GM12878 (cell line): ENCODE data around the gene AP1M1. TPM values are rescaled to one million over a fixed set of nuclear protein-coding genes. Genes with fewer than 3 reads are reported as not detected.

Source experiments
- ATAC-seq: fragments of 200-7000 bp; cut with Tn5 transposase; 3 replicates; pipeline ENCODE4 v1.9.1; 2020; ENCODE audit warnings: mild to moderate bottlenecking, moderate library complexity
- BruUV-seq: library from RNA; stranded (reverse); fragments of 400-500 nt; replicated peaks from 2 replicates; lab custom pipeline; 2021; lab: Mats Ljungman, UMichigan
- CTCF ChIA-PET: fragments of 300-600 bp; sonication (Branson Sonifier 250); formaldehyde crosslinking; extraction: SDS; loops from one replicate; lab custom pipeline; 2021; ENCODE audit warnings: inconsistent platforms; lab: Yijun Ruan, JAX
- POLR2A ChIA-PET: fragments of 350-600 bp; formaldehyde crosslinking; extraction: SDS; loops from one replicate; lab custom pipeline; 2021; ENCODE audit warnings: inconsistent platforms; lab: Charles Lee
- RAD21 ChIA-PET: fragments of 300-600 bp; sonication (Branson Sonifier 250); formaldehyde crosslinking; loops from one replicate; lab custom pipeline; 2023; ENCODE audit warnings: antibody characterized with exemption; ENCODE audit not compliant: unreplicated experiment; lab: Charles Lee
- SMC1A ChIA-PET: fragments of 300-600 bp; sonication (Branson Sonifier 250); formaldehyde crosslinking; loops from one replicate; lab custom pipeline; 2023; ENCODE audit not compliant: unreplicated experiment, uncharacterized antibody; lab: Charles Lee
- DNase-seq: peaks from one replicate; pipeline ENCODE4 v3.0.0-alpha.2; 2011; ENCODE audit warnings: low read depth, low spot score
- FAIRE-seq: peaks from 3 replicates; lab custom pipeline; 2011; peaks lifted over from hg19 to GRCh38; lab: Jason Lieb, UNC
- H2AFZ ChIP-seq: 2 replicates; pipeline ENCODE4 v1.6.0; 2011; ENCODE audit warnings: low read depth, low read length, control low read depth; ENCODE audit not compliant: control insufficient read depth
- H3K27ac ChIP-seq: 2 replicates; pipeline ENCODE4 v1.5.1; 2011; ENCODE audit warnings: control low read depth; ENCODE audit not compliant: control insufficient read depth, insufficient read depth
- H3K27me3 ChIP-seq, 2 experiments: replicated peaks in 1 of 2; 2 replicates each; pipeline versions ENCODE4 v1.6.0 to v1.6.1; 2011; ENCODE audit warnings: low read length in 1 of 2; ENCODE audit not compliant: control insufficient read depth in 2 of 2, insufficient read depth in 2 of 2
- H3K36me3 ChIP-seq, 2 experiments: 2 replicates each; pipeline ENCODE4 v1.5.1; 2011; ENCODE audit warnings: low read length in 1 of 2; ENCODE audit not compliant: control insufficient read depth in 2 of 2, insufficient read depth in 2 of 2
- H3K4me1 ChIP-seq: 2 replicates; pipeline ENCODE4 v1.6.1; 2011; ENCODE audit warnings: mild to moderate bottlenecking, low read length, moderate library complexity, mixed read lengths; ENCODE audit not compliant: control insufficient read depth, insufficient read depth
- H3K4me2 ChIP-seq: 2 replicates; pipeline ENCODE4 v1.6.0; 2011; ENCODE audit warnings: control low read depth; ENCODE audit not compliant: control insufficient read depth, insufficient read depth
- H3K4me3 ChIP-seq: fragments of 200-600 bp; sonication (generic); 2 replicates; pipeline ENCODE4 v1.5.1; 2016
- H3K79me2 ChIP-seq: 2 replicates; pipeline ENCODE4 v1.6.0; 2011; ENCODE audit warnings: low read length; ENCODE audit not compliant: control insufficient read depth, insufficient read depth
- H3K9ac ChIP-seq: 2 replicates; pipeline ENCODE4 v1.8.0; 2011; ENCODE audit warnings: low read length, control low read depth, mixed read lengths; ENCODE audit not compliant: control insufficient read depth, insufficient read depth
- H3K9me3 ChIP-seq: replicated peaks from 3 replicates; pipeline ENCODE4 v1.5.1; 2011; ENCODE audit warnings: mild to moderate bottlenecking, low read length; ENCODE audit not compliant: control insufficient read depth, insufficient read depth
- H4K20me1 ChIP-seq: 2 replicates; pipeline ENCODE4 v1.6.0; 2011; ENCODE audit not compliant: control insufficient read depth, insufficient read depth
- BCL11A ChIP-seq: IDR thresholded peaks from 2 replicates; pipeline ENCODE4 v1.6.1; 2011; ENCODE audit warnings: low read depth, low read length
- CHD2 ChIP-seq: IDR thresholded peaks from 2 replicates; pipeline ENCODE4 v1.6.1; 2011; ENCODE audit warnings: low read depth, low read length, improper control_type of control experiment, borderline replicate concordance
- HDAC6 ChIP-seq: fragments of 200-600 bp; sonication (generic); IDR thresholded peaks from one replicate; pipeline ENCODE4 v1.8.0; 2017; ENCODE audit warnings: antibody characterized with exemption; ENCODE audit not compliant: unreplicated experiment
- PKNOX1 ChIP-seq: fragments of 450-650 bp; IDR thresholded peaks from 2 replicates; pipeline ENCODE4 v1.6.1; 2016; ENCODE audit warnings: mild to moderate bottlenecking
- POLR2AphosphoS5 ChIP-seq: IDR thresholded peaks from 2 replicates; pipeline ENCODE4 v1.6.1; 2011; ENCODE audit warnings: mild to moderate bottlenecking, low read length, inconsistent platforms
- RUNX3 ChIP-seq: IDR thresholded peaks from 2 replicates; pipeline ENCODE4 v1.6.1; 2012; ENCODE audit warnings: low read length, inconsistent platforms
- SMARCA5 ChIP-seq: fragments of 450-650 bp; IDR thresholded peaks from 2 replicates; pipeline ENCODE4 v1.6.1; 2017; ENCODE audit warnings: mild to moderate bottlenecking
- SMC3 ChIP-seq: IDR thresholded peaks from 2 replicates; pipeline ENCODE4 v1.6.1; 2011; ENCODE audit warnings: low read length, improper control_type of control experiment, borderline replicate concordance
- SPI1 ChIP-seq: IDR thresholded peaks from 2 replicates; pipeline ENCODE4 v1.6.1; 2011; ENCODE audit warnings: low read depth, mild to moderate bottlenecking, low read length, moderate library complexity, borderline replicate concordance; ENCODE audit not compliant: insufficient read depth
- SRF ChIP-seq, 2 experiments: IDR thresholded peaks; 2 replicates each; pipeline ENCODE4 v1.6.1; 2011; ENCODE audit warnings: low read depth in 2 of 2, low read length in 2 of 2, mild to moderate bottlenecking in 1 of 2, moderate library complexity in 1 of 2
- TARDBP ChIP-seq: IDR thresholded peaks from 2 replicates; pipeline ENCODE4 v1.6.1; 2016; ENCODE audit warnings: borderline replicate concordance
- TCF7 ChIP-seq: IDR thresholded peaks from 2 replicates; pipeline ENCODE4 v1.6.1; 2014; ENCODE audit warnings: antibody characterized with exemption, borderline replicate concordance
- WGBS: methylation state at CpG from one replicate; pipeline ENCODE4 v1.1.6; 2016; ENCODE audit warnings: low lambda C conversion rate; ENCODE audit not compliant: insufficient replicate concordance, insufficient coverage; ENCODE audit errors: missing lambda C conversion rate; 5-methylcytosine and 5-hydroxymethylcytosine counted together
- in situ Hi-C: fragments of 300-500 bp; cut with MboI; formaldehyde crosslinking; loops from 9 replicates; pipeline ENCODE4 v1.14.3; 2018; ENCODE audit warnings: mixed read lengths
- intact Hi-C: fragments of 100-400 bp; cut with micrococcal nuclease; formaldehyde crosslinking; loops from one replicate; pipeline ENCODE4 v1.14.2; 2022; ENCODE audit not compliant: unreplicated experiment
- polyA plus RNA-seq, 11 experiments: library from polyadenylated mRNA; depleted of rRNA in 4 of 11; unstranded in 6 of 11; stranded (reverse) in 5 of 11; fragments of >200 nt; fragmentation: Nextera tagmentation in 4 of 11; fragmentation: Illumina TruSeq in 1 of 11; extraction: Ambion mirVana in 4 of 11; extraction: Trizol in 1 of 11; gene quantifications; 1 replicate in 1 of 11; 2 replicates in 10 of 11; pipeline versions ENCODE4 v1.2.1 to v1.2.3, GENCODE V29; 2011 to 2016; ENCODE audit warnings: inconsistent platforms in 2 of 11, missing spikeins in 2 of 11, low read depth in 1 of 11
- total RNA-seq, 4 experiments: library from RNA; depleted of rRNA in 3 of 4; stranded (reverse); fragments of >200 nt in 3 of 4; fragmentation: Illumina TruSeq in 1 of 4; extraction: Trizol in 1 of 4; gene quantifications; 2 replicates each; pipeline versions ENCODE4 v1.2.1 to v1.2.3, GENCODE V29; 2013 to 2021
- TF ChIP-seq, protein P1 (sequence below): fragments of 450-650 bp; IDR thresholded peaks from 2 replicates; pipeline ENCODE4 v1.6.1; 2017; ENCODE audit warnings: antibody characterized with exemption, mild to moderate bottlenecking, moderate library complexity

Gene AP1M1
- total and polyA plus RNA-seq, 10 of the 15 experiments (the other 5 are each of a cell fraction or from before 2014, with no cell fraction given) = 1.0 to 116 (median 44.7) TPM

GRCh38 chr19:16263141-16263761, 65.5 kb downstream of the AP1M1 start:
- DNase-seq = no peak
- Histone ChIP-seq H3K4me2 (no peak overlapping the region; the same call in 1 of the 2 replicates), H3K4me3 (no peak overlapping the region), H3K9ac (no peak overlapping the region), H2AFZ (no peak overlapping the region), H3K27me3 (peaks cover 0 to 2% of the 10 kb centered on the region in 2 experiments; a peak in 3 of 4 replicates), H3K36me3 (no peaks in the 10 kb centered on the region), H3K4me1 (peaks cover 40% of the 10 kb centered on the region), H3K9me3 (no peaks in the 10 kb centered on the region; the same call in 2 of the 3 replicates), H4K20me1 (no peaks in the 10 kb centered on the region), H3K79me2 (no peaks in the 10 kb centered on the region), H3K27ac (no peak overlapping the region)
- TF ChIP-seq, protein P1, sequence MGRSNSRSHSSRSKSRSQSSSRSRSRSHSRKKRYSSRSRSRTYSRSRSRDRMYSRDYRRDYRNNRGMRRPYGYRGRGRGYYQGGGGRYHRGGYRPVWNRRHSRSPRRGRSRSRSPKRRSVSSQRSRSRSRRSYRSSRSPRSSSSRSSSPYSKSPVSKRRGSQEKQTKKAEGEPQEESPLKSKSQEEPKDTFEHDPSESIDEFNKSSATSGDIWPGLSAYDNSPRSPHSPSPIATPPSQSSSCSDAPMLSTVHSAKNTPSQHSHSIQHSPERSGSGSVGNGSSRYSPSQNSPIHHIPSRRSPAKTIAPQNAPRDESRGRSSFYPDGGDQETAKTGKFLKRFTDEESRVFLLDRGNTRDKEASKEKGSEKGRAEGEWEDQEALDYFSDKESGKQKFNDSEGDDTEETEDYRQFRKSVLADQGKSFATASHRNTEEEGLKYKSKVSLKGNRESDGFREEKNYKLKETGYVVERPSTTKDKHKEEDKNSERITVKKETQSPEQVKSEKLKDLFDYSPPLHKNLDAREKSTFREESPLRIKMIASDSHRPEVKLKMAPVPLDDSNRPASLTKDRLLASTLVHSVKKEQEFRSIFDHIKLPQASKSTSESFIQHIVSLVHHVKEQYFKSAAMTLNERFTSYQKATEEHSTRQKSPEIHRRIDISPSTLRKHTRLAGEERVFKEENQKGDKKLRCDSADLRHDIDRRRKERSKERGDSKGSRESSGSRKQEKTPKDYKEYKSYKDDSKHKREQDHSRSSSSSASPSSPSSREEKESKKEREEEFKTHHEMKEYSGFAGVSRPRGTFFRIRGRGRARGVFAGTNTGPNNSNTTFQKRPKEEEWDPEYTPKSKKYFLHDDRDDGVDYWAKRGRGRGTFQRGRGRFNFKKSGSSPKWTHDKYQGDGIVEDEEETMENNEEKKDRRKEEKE = no peak
- TF ChIP-seq SPI1 = peak; percentile 60
- no peak for TF ChIP-seq SRF (IDR thresholded peaks at IDR 0.05; ENCODE audit: low read depth in 2 of 2, low read length in 2 of 2)
- no peak for TF ChIP-seq CHD2
- TF ChIP-seq SMARCA5 = no peak
- TF ChIP-seq RUNX3 = no peak
- TF ChIP-seq TCF7 = no peak
- TF ChIP-seq BCL11A = no peak
- no peak for TF ChIP-seq POLR2AphosphoS5
- TF ChIP-seq TARDBP = no peak
- TF ChIP-seq SMC3 = no peak
- TF ChIP-seq PKNOX1 = peak; percentile 37; the same call in 1 of the 2 replicates
- no peak for TF ChIP-seq HDAC6
- intact Hi-C loops = no loop called here
- WGBS = 12% methylated on average over 12 of the region's 14 CpGs
- no peak for FAIRE-seq
- POLR2A ChIA-PET = interaction anchor here (0.7 to 0.9 kb wide), 2 partner anchors 20 to 119 kb away, joined by 4 to 7 read pairs; no protein-coding TSS in a partner anchor
- in situ Hi-C loops = no loop called here
- RAD21 ChIA-PET = interaction anchor here (0.8 to 1.1 kb wide), 2 partner anchors 61 to 119 kb away, joined by 3 read pairs; partner anchors contain the start of gene KLF2
- CTCF ChIA-PET = interaction anchor here (1.5 to 2.1 kb wide), 2 partner anchors 120 to 124 kb away, joined by 3 to 6 read pairs; no protein-coding TSS in a partner anchor
- SMC1A ChIA-PET = interaction anchor here (0.9 to 2.1 kb wide), 3 partner anchors 15 to 120 kb away, joined by 3 to 5 read pairs (median 4); no protein-coding TSS in a partner anchor
- no peak for ATAC-seq
- no TSS peak for BruUV-seq
